Stimulated activated naive CD8-positive, alpha-beta T cell treated with anti-CD3 and anti-CD28 coated beads, Interleukin-15, Interleukin-2, amounts not matched to agents 100 ng/mL and 50 ng/mL, for 24 hours (primary cell): ENCODE measurements around the gene LILRB1.
A peak's percentile ranks its signal among the peaks of the same experiment; 100 is the strongest.
"Not testable (repeated sequence)": the region's sequence is repeated elsewhere in the genome, so short reads cannot be mapped to it uniquely, and the experiment has no call there.

ENCODE experiments used
- H3K27ac Mint-ChIP-seq: one replicate; pipeline ENCODE4 v1.8.0; 2021; ENCODE audit warnings: mild to moderate bottlenecking, mixed read lengths
- H3K27me3 Mint-ChIP-seq: one replicate; pipeline ENCODE4 v1.8.0; 2021; ENCODE audit warnings: mixed read lengths
- H3K36me3 Mint-ChIP-seq: one replicate; pipeline ENCODE4 v1.8.0; 2021; ENCODE audit warnings: low read depth, mixed read lengths
- H3K4me1 Mint-ChIP-seq: one replicate; pipeline ENCODE4 v1.8.0; 2021; ENCODE audit warnings: low read depth, mixed read lengths
- H3K4me3 Mint-ChIP-seq: one replicate; pipeline ENCODE4 v1.8.0; 2021; ENCODE audit warnings: mild to moderate bottlenecking, mixed read lengths
- H3K9me3 Mint-ChIP-seq: one replicate; pipeline ENCODE4 v1.8.0; 2021; ENCODE audit warnings: mixed read lengths

Gene LILRB1

GRCh38 chr19:54630262-54630661, at the start of gene LILRB1:
Gene LILRB1, plus strand, starts transcription at chr19:54630484. Its CDS starts 590 bp downstream, at chr19:54631074.
- H3K27ac Mint-ChIP-seq, H3K9me3 Mint-ChIP-seq: not testable (repeated sequence)
- peaks cover 15% of the 10 kb centered on the region for H3K4me1 Mint-ChIP-seq

DNA sequence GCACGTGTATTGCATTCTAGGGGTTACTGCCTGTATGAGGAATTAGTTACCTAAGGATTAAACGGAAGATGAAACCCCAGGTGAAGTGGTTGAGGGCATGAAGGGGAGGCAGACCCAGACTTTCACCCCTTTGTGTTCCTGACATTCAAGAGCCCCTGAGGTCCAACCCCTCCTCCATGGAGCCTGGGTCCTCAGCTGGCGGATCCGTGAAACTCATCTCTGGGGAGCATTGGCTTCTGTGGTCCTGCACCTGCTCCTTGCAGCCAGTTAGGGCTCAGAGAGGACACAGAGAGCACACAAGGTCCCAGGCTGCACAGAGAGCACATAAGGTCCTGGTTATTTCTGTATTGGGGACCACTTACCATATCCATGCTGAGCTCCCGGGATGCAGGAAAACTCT, 43.9 kb upstream of the LILRB1 start:
- no peaks in the 10 kb centered on the region for H3K4me1 Mint-ChIP-seq
- H3K27me3 Mint-ChIP-seq, result peaks cover 38% of the 10 kb centered on the region
- no peaks in the 10 kb centered on the region for H3K36me3 Mint-ChIP-seq
- peaks cover 17% of the 10 kb centered on the region for H3K9me3 Mint-ChIP-seq
- H3K27ac Mint-ChIP-seq, result no peak overlapping the region
- H3K4me3 Mint-ChIP-seq, result no peak overlapping the region

More at GRCh38 chr19:54630262-54630661, at the start of gene LILRB1:
- Mint-ChIP-seq H3K27me3 (peaks cover 16% of the 10 kb centered on the region), H3K4me3 (peak within 1 kb of the TSS; percentile 47)
- not testable (repeated sequence) for H3K36me3 Mint-ChIP-seq

DNA sequence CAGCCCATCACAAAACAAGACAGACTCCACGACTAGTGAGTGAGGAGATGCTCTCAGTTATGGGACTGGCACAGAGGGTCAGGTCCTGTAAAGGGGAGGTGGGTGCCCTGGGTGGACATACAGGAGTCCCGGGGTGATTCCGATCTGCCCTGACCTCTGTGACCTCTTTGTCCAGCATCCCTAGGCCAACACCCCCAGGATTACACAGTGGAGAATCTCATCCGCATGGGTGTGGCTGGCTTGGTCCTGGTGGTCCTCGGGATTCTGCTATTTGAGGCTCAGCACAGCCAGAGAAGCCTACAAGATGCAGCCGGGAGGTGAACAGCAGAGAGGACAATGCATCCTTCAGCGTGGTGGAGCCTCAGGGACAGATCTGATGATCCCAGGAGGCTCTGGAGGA, 43.3 kb upstream of the LILRB1 start:
- Mint-ChIP-seq H3K4me3 (no peak overlapping the region), H3K36me3 (no peaks in the 10 kb centered on the region), H3K4me1 (no peaks in the 10 kb centered on the region), H3K27me3 (peaks cover 38% of the 10 kb centered on the region), H3K9me3 (peaks cover 17% of the 10 kb centered on the region), H3K27ac (no peak overlapping the region)

GRCh38 chr19:54593445-54593844, 36.8 kb upstream of the LILRB1 start, which contains the start of gene LILRA1:
Gene LILRA1, plus strand, starts transcription at chr19:54593632. Its CDS starts 613 bp downstream, at chr19:54594245.
- not testable (repeated sequence) for H3K4me1 Mint-ChIP-seq, H3K36me3 Mint-ChIP-seq, H3K9me3 Mint-ChIP-seq, H3K4me3 Mint-ChIP-seq, H3K27ac Mint-ChIP-seq
- peaks cover 12% of the 10 kb centered on the region for H3K27me3 Mint-ChIP-seq

DNA sequence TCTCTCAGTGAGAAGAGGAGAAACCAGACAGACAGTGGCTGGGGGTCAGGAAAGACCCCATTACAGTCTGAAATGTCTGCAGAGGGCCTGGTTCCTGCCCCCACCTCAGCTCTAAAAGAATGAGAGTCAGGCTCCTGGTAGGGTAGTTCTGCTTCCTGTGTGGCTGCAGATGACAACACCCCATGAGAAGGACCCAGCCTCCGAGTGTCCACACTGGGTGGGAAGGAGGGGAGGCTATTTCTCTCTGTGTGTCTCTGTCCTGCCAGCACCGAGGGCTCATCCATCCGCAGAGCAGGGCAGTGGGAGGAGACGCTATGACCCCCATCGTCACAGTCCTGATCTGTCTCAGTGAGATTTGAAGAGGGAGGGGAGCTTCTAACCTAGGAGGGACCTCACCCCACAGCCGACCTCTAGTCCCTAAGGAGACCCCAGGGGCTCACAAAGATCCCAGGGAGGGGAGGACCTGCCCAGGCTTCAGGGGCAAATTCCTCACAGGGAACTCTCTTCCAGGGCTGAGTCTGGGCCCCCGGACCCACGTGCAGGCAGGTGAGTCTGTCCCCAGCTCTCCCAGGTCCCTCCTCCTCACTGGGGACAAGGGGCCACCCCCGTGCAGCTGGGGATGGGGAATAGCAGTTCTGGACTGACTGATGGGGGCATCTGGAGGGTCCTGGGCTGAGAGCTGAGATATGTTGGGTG, 36.2 kb upstream of the LILRB1 start:
- not testable (repeated sequence) for H3K9me3 Mint-ChIP-seq, H3K27ac Mint-ChIP-seq, H3K4me3 Mint-ChIP-seq, H3K4me1 Mint-ChIP-seq, H3K36me3 Mint-ChIP-seq
- H3K27me3 Mint-ChIP-seq, result peaks cover 12% of the 10 kb centered on the region

DNA sequence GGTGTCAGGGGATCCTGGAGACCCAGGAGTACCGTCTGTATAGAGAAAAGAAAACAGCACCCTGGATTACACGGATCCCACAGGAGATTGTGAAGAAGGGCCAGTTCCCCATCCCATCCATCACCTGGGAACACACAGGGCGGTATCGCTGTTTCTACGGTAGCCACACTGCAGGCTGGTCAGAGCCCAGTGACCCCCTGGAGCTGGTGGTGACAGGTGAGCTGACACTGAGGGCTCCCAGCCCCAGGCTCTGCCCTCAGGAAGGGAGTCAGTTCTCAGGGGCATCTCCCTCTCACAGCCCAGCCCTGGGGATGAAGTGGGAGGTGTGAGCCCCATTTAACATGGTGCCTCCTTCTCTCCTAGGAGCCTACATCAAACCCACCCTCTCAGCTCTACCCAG, 35.5 kb upstream of the LILRB1 start:
- Mint-ChIP-seq H3K4me1 (peaks cover 4% of the 10 kb centered on the region), H3K4me3 (no peak overlapping the region), H3K9me3 (peaks cover 2% of the 10 kb centered on the region), H3K27me3 (peaks cover 12% of the 10 kb centered on the region), H3K36me3 (no peaks in the 10 kb centered on the region), H3K27ac (no peak overlapping the region)

DNA sequence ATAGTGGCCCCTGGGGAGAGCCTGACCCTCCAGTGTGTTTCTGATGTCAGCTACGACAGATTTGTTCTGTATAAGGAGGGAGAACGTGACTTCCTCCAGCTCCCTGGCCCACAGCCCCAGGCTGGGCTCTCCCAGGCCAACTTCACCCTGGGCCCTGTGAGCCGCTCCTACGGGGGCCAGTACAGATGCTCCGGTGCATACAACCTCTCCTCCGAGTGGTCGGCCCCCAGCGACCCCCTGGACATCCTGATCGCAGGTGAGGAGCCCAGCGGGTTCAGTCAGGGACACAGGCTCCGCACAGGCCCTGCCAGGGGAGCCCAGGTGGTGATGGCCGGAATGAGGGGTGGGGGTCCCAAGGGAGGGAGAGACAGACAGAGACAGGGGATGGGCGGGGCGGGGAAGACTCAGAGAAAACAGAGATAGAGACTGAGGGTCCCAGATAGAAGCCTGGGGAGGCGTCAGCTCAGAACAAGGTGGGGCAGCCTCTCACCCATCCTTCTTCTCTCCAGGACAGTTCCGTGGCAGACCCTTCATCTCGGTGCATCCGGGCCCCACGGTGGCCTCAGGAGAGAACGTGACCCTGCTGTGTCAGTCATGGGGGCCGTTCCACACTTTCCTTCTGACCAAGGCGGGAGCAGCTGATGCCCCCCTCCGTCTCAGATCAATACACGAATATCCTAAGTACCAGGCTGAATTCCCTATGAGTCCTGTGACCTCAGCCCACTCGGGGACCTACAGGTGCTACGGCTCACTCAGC, 34.4 kb upstream of the LILRB1 start:
- H3K27ac Mint-ChIP-seq, result not testable (repeated sequence)

GRCh38 chr19:54600212-54600611, 30.1 kb upstream of the LILRB1 start:
- Mint-ChIP-seq H3K27me3 (peaks cover 19% of the 10 kb centered on the region), H3K36me3 (no peaks in the 10 kb centered on the region), H3K4me3 (no peak overlapping the region), H3K27ac (no peak overlapping the region), H3K4me1 (no peaks in the 10 kb centered on the region), H3K9me3 (peaks cover 6% of the 10 kb centered on the region)

More for the DNA sequence above, 34.4 kb upstream of the LILRB1 start:
- not testable (repeated sequence) for H3K36me3 Mint-ChIP-seq, H3K4me1 Mint-ChIP-seq, H3K4me3 Mint-ChIP-seq, H3K9me3 Mint-ChIP-seq
- H3K27me3 Mint-ChIP-seq, result peaks cover 12% of the 10 kb centered on the region

DNA sequence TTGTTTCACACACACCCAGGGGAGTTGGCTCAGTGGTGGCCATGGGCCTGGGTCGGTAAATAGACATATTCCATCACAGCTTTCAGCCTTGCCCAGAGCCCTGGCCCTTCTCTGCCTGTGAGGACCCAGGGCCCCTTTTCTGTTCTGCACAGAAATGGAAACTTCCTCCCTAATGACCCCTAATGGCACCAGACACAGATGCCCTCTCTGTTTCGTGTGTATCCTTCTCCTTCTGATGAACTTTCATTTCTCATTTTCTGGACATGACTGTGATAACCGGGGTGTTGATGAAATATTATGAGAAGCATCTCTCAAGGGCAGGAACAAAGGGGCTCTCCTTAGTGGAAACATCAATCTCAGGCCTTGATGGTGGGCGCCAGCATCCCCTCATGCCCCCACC, 24.1 kb upstream of the LILRB1 start:
- Mint-ChIP-seq H3K4me3 (no peak overlapping the region), H3K27ac (no peak overlapping the region), H3K27me3 (peaks cover 24% of the 10 kb centered on the region), H3K36me3 (no peaks in the 10 kb centered on the region), H3K4me1 (peaks cover 14% of the 10 kb centered on the region), H3K9me3 (peaks cover 7% of the 10 kb centered on the region)

DNA sequence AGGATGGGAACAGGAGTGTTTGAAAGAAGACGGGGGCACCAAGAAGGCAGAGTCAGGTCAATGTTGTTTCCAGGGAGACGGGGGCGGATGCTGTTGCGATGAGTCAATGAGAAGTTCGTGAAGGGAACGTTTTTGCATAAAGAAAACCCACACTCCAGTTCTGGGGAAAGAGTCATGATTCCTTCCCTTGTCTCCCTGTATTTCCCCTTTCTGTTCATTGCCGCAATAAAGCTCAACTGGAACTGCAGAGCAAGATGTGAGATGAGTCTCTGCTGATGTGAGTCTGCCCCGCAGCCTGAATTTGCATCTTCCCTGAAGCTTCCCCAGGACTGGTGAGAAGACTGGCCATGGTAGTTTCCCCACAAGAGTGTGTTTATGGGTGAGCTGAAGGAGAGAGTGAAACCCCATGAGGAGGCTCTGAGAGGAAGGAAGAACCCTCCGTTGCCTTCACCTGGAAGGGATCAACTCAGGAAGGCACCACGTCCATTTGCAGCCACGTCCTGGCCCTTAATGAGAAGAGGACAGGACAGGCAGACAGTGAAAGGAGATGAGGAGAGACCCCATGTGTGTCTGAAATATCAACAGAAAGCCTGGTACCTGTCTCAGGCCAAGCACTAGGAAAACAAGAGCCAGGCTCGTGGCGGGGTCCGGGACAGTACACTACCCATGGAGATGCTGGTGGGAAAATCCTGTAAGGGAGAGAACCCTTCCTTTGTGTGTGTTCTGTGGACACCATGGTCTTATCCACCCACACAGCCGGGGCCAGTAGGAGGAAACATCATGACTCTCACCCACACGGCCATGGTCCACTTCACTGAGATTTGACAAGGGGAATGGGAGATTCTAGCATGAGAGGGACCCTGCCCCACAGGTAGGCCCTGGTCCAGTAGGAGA, 23.1 kb upstream of the LILRB1 start:
- H3K4me3 Mint-ChIP-seq, result peak overlapping the region; percentile 19
- peak overlapping the region; percentile 54 for H3K27ac Mint-ChIP-seq
- peaks cover 17% of the 10 kb centered on the region for H3K4me1 Mint-ChIP-seq
- peaks cover 28% of the 10 kb centered on the region for H3K27me3 Mint-ChIP-seq
- H3K36me3 Mint-ChIP-seq, result no peaks in the 10 kb centered on the region
- peaks cover 7% of the 10 kb centered on the region for H3K9me3 Mint-ChIP-seq

- H3K9me3 Mint-ChIP-seq, result peaks cover 7% of the 10 kb centered on the region
- H3K36me3 Mint-ChIP-seq, result no peaks in the 10 kb centered on the region
- H3K4me3 Mint-ChIP-seq, result no peak overlapping the region
- peaks cover 17% of the 10 kb centered on the region for H3K4me1 Mint-ChIP-seq
- H3K27ac Mint-ChIP-seq, result no peak overlapping the region
- peaks cover 28% of the 10 kb centered on the region for H3K27me3 Mint-ChIP-seq
These were observed 22.5 kb upstream of the LILRB1 start for GRCh38 chr19:54607785-54608150.

DNA sequence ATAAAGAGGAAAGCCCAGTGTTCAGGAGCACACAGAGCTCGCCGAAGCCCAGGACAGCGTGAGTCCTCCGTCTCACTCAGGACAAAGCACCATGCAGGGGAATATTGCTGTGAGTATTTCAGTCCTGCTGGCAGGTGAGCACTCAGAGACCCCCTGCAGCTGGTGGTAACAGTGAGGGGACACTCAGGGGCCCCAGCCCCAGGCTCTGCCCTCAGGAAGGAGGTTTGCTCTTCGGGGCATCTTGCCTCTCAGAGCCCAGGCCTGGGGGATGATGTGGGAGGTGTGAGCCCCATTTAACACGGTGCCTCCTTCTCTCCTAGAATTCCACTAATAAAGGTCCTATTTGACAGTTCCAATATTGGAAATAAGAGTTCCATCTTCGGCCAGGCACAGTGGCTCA, 22.1 kb upstream of the LILRB1 start:
- Mint-ChIP-seq H3K9me3 (peaks cover 7% of the 10 kb centered on the region), H3K4me1 (peaks cover 17% of the 10 kb centered on the region), H3K36me3 (no peaks in the 10 kb centered on the region), H3K27ac (no peak overlapping the region), H3K27me3 (peaks cover 28% of the 10 kb centered on the region), H3K4me3 (no peak overlapping the region)

DNA sequence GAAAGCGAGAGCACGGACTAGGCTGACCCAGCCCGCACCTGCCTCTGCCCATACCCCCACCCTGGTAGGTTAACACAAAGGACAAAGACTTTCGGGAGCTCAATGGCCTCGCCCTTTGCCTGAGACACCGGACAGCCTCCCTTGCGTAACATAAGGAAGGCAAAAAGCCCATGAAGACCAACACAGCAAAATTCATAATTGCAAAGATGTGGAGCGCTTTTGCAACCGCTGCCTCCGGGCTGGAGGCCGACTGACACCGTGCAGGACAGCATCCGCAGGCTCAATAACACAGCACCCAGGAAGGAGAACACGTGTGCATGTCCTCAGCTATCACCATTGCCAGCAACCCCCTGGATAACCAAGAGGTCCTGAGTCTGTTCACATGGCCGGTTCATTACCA, 21.5 kb upstream of the LILRB1 start:
- Mint-ChIP-seq H3K27ac (no peak overlapping the region), H3K9me3 (peaks cover 7% of the 10 kb centered on the region), H3K4me3 (no peak overlapping the region), H3K4me1 (peaks cover 17% of the 10 kb centered on the region), H3K36me3 (no peaks in the 10 kb centered on the region), H3K27me3 (peaks cover 28% of the 10 kb centered on the region)

- no peaks in the 10 kb centered on the region for H3K36me3 Mint-ChIP-seq
- H3K9me3 Mint-ChIP-seq, result peaks cover 7% of the 10 kb centered on the region
- H3K27me3 Mint-ChIP-seq, result peaks cover 25% of the 10 kb centered on the region
- peaks cover 17% of the 10 kb centered on the region for H3K4me1 Mint-ChIP-seq
- no peak overlapping the region for H3K4me3 Mint-ChIP-seq
- H3K27ac Mint-ChIP-seq, result no peak overlapping the region
These were observed 20.9 kb upstream of the LILRB1 start for GRCh38 chr19:54609356-54609791.

DNA sequence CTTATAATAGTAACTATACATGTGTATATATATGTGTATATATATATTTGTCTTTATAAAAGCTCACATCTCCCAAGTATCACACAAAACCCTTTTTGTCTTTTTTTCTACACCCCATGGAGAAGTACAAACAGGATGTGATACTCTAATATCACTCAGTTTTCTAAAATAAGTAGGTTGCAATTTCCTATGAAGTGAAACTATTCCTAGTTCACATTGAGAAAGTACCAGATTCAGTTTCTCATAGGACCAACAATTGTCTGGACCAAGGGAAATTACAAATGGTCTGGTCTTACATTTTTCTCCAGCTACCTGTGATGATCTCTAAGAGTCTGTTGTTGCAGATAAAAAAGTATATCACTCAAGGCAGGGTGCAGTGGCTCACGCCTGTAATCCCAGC, 17.9 kb upstream of the LILRB1 start:
- no peaks in the 10 kb centered on the region for H3K36me3 Mint-ChIP-seq
- no peak overlapping the region for H3K27ac Mint-ChIP-seq
- peaks cover 5% of the 10 kb centered on the region for H3K27me3 Mint-ChIP-seq
- peaks cover 16% of the 10 kb centered on the region for H3K4me1 Mint-ChIP-seq
- H3K4me3 Mint-ChIP-seq, result no peak overlapping the region
- peaks cover 5% of the 10 kb centered on the region for H3K9me3 Mint-ChIP-seq
